Measurements from ENCODE around the gene SLCO4A1.
"Not testable (repeated sequence)": the region's sequence is repeated elsewhere in the genome, so short reads cannot be mapped to it uniquely, and the experiment has no call there.

Gene SLCO4A1

DNA sequence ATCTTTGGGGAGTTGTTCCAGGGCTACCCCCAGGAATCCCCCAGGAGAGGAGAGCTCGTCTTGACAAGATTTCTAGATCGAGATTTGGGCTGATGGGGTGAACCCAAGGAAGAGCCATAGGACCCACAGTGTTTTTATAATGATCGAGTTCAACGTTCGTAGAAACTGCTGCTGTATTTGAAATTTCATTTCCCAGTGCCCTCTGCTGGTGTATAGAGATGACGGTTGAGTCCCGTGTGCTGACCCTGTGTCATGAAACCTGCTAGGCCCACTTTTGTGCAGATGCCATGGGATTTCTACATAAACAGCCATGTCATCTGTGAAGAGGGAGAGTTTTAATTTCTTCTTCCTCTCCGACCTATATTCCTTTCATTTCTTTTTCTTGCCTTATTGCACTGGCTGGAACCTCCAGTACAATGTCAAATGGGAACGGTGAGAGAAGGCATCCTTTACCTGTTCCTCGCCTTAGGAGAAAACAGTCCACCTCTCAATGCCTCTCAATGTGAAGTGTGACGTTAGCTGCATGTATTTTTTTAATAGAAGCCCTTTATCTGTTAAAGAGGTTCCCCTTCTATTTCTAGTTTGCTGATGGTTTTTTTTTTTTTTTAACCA, 37.8 kb downstream of the SLCO4A1 start:
- Histone ChIP-seq H2BK120ac (ENCODE audit: low read depth, low read length) (no peak overlapping the region), H3K4me2 (ENCODE audit: low read length, poor library complexity, severe bottlenecking) (no peak overlapping the region), H3K4me1 (ENCODE audit: control insufficient read depth, insufficient read depth, low read depth, low read length) (no peaks in the 10 kb centered on the region), H3K9me3 (ENCODE audit: control insufficient read depth, low read length) (peaks cover 13% of the 10 kb centered on the region), H2BK12ac (ENCODE audit: low read length in 2 of 2) (no peak overlapping the region), H3K27ac (ENCODE audit: low read length, poor library complexity, severe bottlenecking) (no peak overlapping the region), H2BK5ac (ENCODE audit: low read depth, low read length, poor library complexity, severe bottlenecking) (no peak overlapping the region), H3K27me3 (ENCODE audit: control insufficient read depth in 1 of 2, insufficient read depth in 1 of 2, low read length in 2 of 2) (peaks cover 32 to 45% of the 10 kb centered on the region in 2 experiments), H2AFZ (ENCODE audit: low read depth, low read length) (no peak overlapping the region), H3K4ac (ENCODE audit: low read depth in 1 of 2, low read length in 2 of 2) (no peak overlapping the region), H3K36me3 (ENCODE audit: control insufficient read depth in 1 of 2, insufficient read depth in 2 of 2, low read depth in 1 of 2, low read length in 2 of 2) (no peaks in the 10 kb centered on the region), H3K14ac (ENCODE audit: low read length in 2 of 2) (no peak overlapping the region), H3K4me3 (ENCODE audit: insufficient read depth in 1 of 2, low read depth in 1 of 2, low read length in 2 of 2) (no peak overlapping the region), H3K9ac (ENCODE audit: low read length) (no peak overlapping the region), H3K18ac (ENCODE audit: low read depth in 1 of 2, low read length in 2 of 2) (no peak overlapping the region), H4K8ac (ENCODE audit: low read length) (no peak overlapping the region), H3K23ac (ENCODE audit: low read length in 2 of 2) (no peak overlapping the region), H2AK5ac (ENCODE audit: low read length, severe bottlenecking) (no peak overlapping the region), H2BK15ac (ENCODE audit: low read depth, poor library complexity, severe bottlenecking) (no peak overlapping the region), H3K79me1 (replicated peaks; ENCODE audit: low read length, poor library complexity, severe bottlenecking) (no peaks in the 10 kb centered on the region), H4K91ac (ENCODE audit: low read length) (no peak overlapping the region)
- 90% methylated on average over 9 of the region's 11 CpGs for WGBS
- DNase-seq, result no peak

DNA sequence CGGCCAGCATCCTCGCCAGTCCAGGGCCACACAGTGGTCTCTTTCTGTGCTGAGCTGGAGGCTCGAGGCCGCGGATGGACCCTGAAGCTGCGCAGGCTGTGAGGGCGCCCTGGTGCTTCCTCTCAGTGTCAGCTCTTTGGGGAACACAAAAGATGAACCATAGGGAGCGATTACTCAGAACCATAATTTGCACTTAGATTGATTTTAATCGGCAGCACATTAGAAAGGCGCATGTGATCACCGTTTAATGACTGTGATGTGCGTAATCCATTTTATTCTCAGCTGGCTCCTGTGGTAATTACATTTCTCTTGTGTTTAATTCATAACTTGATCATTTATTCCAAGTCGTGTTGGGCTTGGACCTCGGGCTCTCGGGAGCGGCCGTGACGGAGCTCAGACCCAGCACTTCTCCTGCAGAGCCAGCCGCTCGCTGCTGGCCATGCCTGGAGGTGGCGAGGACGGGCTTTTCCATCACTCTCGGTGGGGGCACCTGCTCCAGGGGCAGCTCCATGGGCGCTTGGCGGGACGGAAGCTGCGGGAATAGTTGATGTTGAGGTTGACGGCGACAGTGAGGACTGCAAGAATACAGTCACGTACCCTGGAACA, 40.7 kb downstream of the SLCO4A1 start:
- H4K8ac ChIP-seq (ENCODE audit: low read length), result no peak overlapping the region
- H3K79me1 ChIP-seq (replicated peaks; ENCODE audit: low read length, poor library complexity, severe bottlenecking), result no peaks in the 10 kb centered on the region
- no peak overlapping the region for H4K91ac ChIP-seq (ENCODE audit: low read length)
- H2BK15ac ChIP-seq (ENCODE audit: low read depth, poor library complexity, severe bottlenecking), result no peak overlapping the region
- H2AFZ ChIP-seq (ENCODE audit: low read depth, low read length), result no peak overlapping the region
- no peak overlapping the region for H2AK5ac ChIP-seq (ENCODE audit: low read length, severe bottlenecking)
- H2BK5ac ChIP-seq (ENCODE audit: low read depth, low read length, poor library complexity, severe bottlenecking), result no peak overlapping the region
- H3K27ac ChIP-seq (ENCODE audit: low read length, poor library complexity, severe bottlenecking), result no peak overlapping the region
- no peaks in the 10 kb centered on the region for H3K36me3 ChIP-seq (ENCODE audit: control insufficient read depth in 1 of 2, insufficient read depth in 2 of 2, low read depth in 1 of 2, low read length in 2 of 2)
- no peak overlapping the region for H3K4me3 ChIP-seq (ENCODE audit: insufficient read depth in 1 of 2, low read depth in 1 of 2, low read length in 2 of 2)
- whole genome bisulfite sequencing, result 87% methylated on average over 30 of the region's 30 CpGs
- H3K9ac ChIP-seq (ENCODE audit: low read length), result no peak overlapping the region
- peaks cover 13% of the 10 kb centered on the region for H3K9me3 ChIP-seq (ENCODE audit: control insufficient read depth, low read length)
- H3K4ac ChIP-seq (ENCODE audit: low read depth in 1 of 2, low read length in 2 of 2), result no peak overlapping the region
- H3K23ac ChIP-seq (ENCODE audit: low read length in 2 of 2), result no peak overlapping the region
- DNase-seq, result no peak
- H3K4me1 ChIP-seq (ENCODE audit: control insufficient read depth, insufficient read depth, low read depth, low read length), result peaks cover 6% of the 10 kb centered on the region
- no peak overlapping the region for H2BK120ac ChIP-seq (ENCODE audit: low read depth, low read length)
- H3K4me2 ChIP-seq (ENCODE audit: low read length, poor library complexity, severe bottlenecking), result no peak overlapping the region
- H3K27me3 ChIP-seq (ENCODE audit: control insufficient read depth in 1 of 2, insufficient read depth in 1 of 2, low read length in 2 of 2), result peaks cover 31 to 72% of the 10 kb centered on the region in 2 experiments
- no peak overlapping the region for H3K14ac ChIP-seq (ENCODE audit: low read length in 2 of 2)
- no peak overlapping the region for H3K18ac ChIP-seq (ENCODE audit: low read depth in 1 of 2, low read length in 2 of 2)
- H2BK12ac ChIP-seq (ENCODE audit: low read length in 2 of 2), result no peak overlapping the region

GRCh38 chr20:62683660-62684322, 41.5 kb downstream of the SLCO4A1 start:
- DNase-seq; H2BK15ac ChIP-seq (ENCODE audit: low read depth, poor library complexity, severe bottlenecking); H3K9ac ChIP-seq (ENCODE audit: low read length); H3K4me2 ChIP-seq (ENCODE audit: low read length, poor library complexity, severe bottlenecking); H4K91ac ChIP-seq (ENCODE audit: low read length); H2BK120ac ChIP-seq (ENCODE audit: low read depth, low read length); H2BK12ac ChIP-seq (ENCODE audit: low read length in 2 of 2); H3K36me3 ChIP-seq (ENCODE audit: control insufficient read depth in 1 of 2, insufficient read depth in 2 of 2, low read depth in 1 of 2, low read length in 2 of 2); H2AK5ac ChIP-seq (ENCODE audit: low read length, severe bottlenecking); H3K14ac ChIP-seq (ENCODE audit: low read length in 2 of 2); H3K4ac ChIP-seq (ENCODE audit: low read depth in 1 of 2, low read length in 2 of 2); H2BK5ac ChIP-seq (ENCODE audit: low read depth, low read length, poor library complexity, severe bottlenecking); H2AFZ ChIP-seq (ENCODE audit: low read depth, low read length); H3K18ac ChIP-seq (ENCODE audit: low read depth in 1 of 2, low read length in 2 of 2); H3K27ac ChIP-seq (ENCODE audit: low read length, poor library complexity, severe bottlenecking); H3K79me1 ChIP-seq (replicated peaks; ENCODE audit: low read length, poor library complexity, severe bottlenecking); H3K23ac ChIP-seq (ENCODE audit: low read length in 2 of 2); H4K8ac ChIP-seq (ENCODE audit: low read length); H3K4me3 ChIP-seq (ENCODE audit: insufficient read depth in 1 of 2, low read depth in 1 of 2, low read length in 2 of 2): not testable (repeated sequence)
- H3K27me3 ChIP-seq (ENCODE audit: control insufficient read depth in 1 of 2, insufficient read depth in 1 of 2, low read length in 2 of 2), result peaks cover 31 to 77% of the 10 kb centered on the region in 2 experiments
- WGBS, result 94% methylated on average over 40 of the region's 52 CpGs
- H3K4me1 ChIP-seq (ENCODE audit: control insufficient read depth, insufficient read depth, low read depth, low read length), result peaks cover 13% of the 10 kb centered on the region
- peaks cover 13% of the 10 kb centered on the region for H3K9me3 ChIP-seq (ENCODE audit: control insufficient read depth, low read length)

DNA sequence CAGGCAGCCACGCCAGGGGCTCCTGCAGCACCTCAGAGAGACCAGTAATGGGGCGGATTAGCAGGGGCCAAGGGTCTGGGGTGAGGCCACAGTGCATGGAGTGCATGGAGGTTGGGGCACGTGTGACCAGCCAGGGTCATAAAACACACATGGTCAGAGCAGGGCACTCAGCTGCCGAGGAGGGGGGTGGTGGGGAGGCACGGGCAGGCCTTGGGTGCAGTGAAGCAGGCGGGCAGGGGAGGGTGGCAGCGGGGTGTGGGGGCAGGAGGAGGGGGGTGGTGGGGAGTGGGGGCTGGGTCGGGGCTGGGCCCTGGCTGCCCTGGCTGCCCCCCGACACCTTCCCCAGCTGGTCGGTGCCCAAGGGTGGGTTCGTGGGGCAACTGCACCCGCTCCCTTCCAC, 42.7 kb downstream of the SLCO4A1 start:
- Histone ChIP-seq H3K79me1 (replicated peaks; ENCODE audit: low read length, poor library complexity, severe bottlenecking) (no peaks in the 10 kb centered on the region), H2BK15ac (ENCODE audit: low read depth, poor library complexity, severe bottlenecking) (no peak overlapping the region), H3K4me3 (ENCODE audit: insufficient read depth in 1 of 2, low read depth in 1 of 2, low read length in 2 of 2) (no peak overlapping the region), H3K27me3 (ENCODE audit: control insufficient read depth in 1 of 2, insufficient read depth in 1 of 2, low read length in 2 of 2) (peaks cover 31 to 77% of the 10 kb centered on the region in 2 experiments), H3K9ac (ENCODE audit: low read length) (no peak overlapping the region), H2BK5ac (ENCODE audit: low read depth, low read length, poor library complexity, severe bottlenecking) (no peak overlapping the region), H3K4me2 (ENCODE audit: low read length, poor library complexity, severe bottlenecking) (no peak overlapping the region), H3K4me1 (ENCODE audit: control insufficient read depth, insufficient read depth, low read depth, low read length) (peaks cover 25% of the 10 kb centered on the region), H3K36me3 (ENCODE audit: control insufficient read depth in 1 of 2, insufficient read depth in 2 of 2, low read depth in 1 of 2, low read length in 2 of 2) (no peaks in the 10 kb centered on the region), H3K27ac (ENCODE audit: low read length, poor library complexity, severe bottlenecking) (no peak overlapping the region), H3K14ac (ENCODE audit: low read length in 2 of 2) (no peak overlapping the region), H3K9me3 (ENCODE audit: control insufficient read depth, low read length) (peaks cover 8% of the 10 kb centered on the region), H2BK120ac (ENCODE audit: low read depth, low read length) (no peak overlapping the region), H3K18ac (ENCODE audit: low read depth in 1 of 2, low read length in 2 of 2) (no peak overlapping the region), H3K23ac (ENCODE audit: low read length in 2 of 2) (no peak overlapping the region), H4K91ac (ENCODE audit: low read length) (no peak overlapping the region), H4K8ac (ENCODE audit: low read length) (no peak overlapping the region), H3K4ac (ENCODE audit: low read depth in 1 of 2, low read length in 2 of 2) (no peak overlapping the region), H2AK5ac (ENCODE audit: low read length, severe bottlenecking) (no peak overlapping the region), H2BK12ac (ENCODE audit: low read length in 2 of 2) (no peak overlapping the region), H2AFZ (ENCODE audit: low read depth, low read length) (no peak overlapping the region)
- WGBS, result 74% methylated on average over 9 of the region's 12 CpGs
- no peak for DNase-seq

Measured in mesenchymal stem cell (in vitro differentiated cells and primary cell).